Measurements from ENCODE around the gene USHBP1. TPM values are rescaled to one million over a fixed set of nuclear protein-coding genes. Genes with fewer than 3 reads are reported as not detected.
A peak's percentile ranks its signal among the peaks of the same experiment; 100 is the strongest.

USHBP1 gene
- total and polyA plus RNA-seq, 2 of the 13 experiments (the other 11 are each of a cell fraction or from before 2014, with no cell fraction given) = 0.15 to 1.5 TPM

DNA sequence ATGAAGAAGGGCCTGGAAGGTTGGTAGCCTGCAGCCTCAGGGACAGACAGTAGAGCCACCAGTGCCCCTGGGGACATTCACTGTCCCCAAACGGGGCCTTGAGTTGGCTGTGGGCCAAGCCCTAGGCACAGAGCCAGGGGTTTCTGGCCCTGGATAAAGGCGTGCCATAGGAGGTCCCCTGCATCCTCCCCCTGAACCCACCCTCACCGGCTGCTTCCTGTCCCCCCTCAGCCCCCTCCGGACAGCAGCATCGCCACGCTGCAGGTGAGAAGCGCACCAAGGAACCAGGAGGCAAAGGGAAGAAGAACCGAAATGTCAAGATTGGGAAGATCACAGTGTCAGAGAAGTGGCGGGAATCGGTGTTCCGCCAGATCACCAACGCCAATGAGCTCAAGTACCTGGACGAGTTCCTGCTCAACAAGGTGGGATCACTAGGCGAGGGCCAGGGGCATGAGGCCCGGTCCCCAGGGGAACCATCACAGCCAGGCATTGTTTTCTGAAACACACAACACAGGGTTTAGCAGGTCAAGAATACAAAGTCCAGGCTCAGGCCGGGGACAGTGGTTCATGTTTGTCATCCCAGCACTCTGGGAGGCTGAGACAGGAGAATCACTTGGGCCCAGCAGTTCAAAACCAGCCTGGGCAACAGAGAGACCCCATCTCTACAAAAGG is 64.0 kb downstream of the USHBP1 start (continued):
- TF ChIP-seq ZHX2 (IDR thresholded peaks at IDR 0.05; ENCODE audit: low read depth) (no peak), ZHX2 (CRISPR knock-in tag; IDR thresholded peaks at IDR 0.05; ENCODE audit: borderline replicate concordance) (no peak), RCOR2 (CRISPR knock-in tag; IDR thresholded peaks at IDR 0.05) (peak; percentile 78; the same call in 1 of the 2 replicates), KMT2A (CRISPR knock-in tag; IDR thresholded peaks at IDR 0.05) (no peak), MAFF (IDR thresholded peaks at IDR 0.05; ENCODE audit: low read depth, low read length) (no peak), ZBTB38 (CRISPR knock-in tag; IDR thresholded peaks at IDR 0.05) (peak; percentile 99), MYC (CRISPR knock-in tag; IDR thresholded peaks at IDR 0.05; ENCODE audit: borderline replicate concordance) (peak; percentile 72; the same call in 1 of the 2 replicates), GATAD2A (CRISPR knock-in tag; IDR thresholded peaks at IDR 0.05) (peak; percentile 70), ZNF101 (CRISPR knock-in tag; IDR thresholded peaks at IDR 0.05; ENCODE audit: borderline replicate concordance, low read depth) (no peak), ZMYM2 (CRISPR knock-in tag; IDR thresholded peaks at IDR 0.05) (peak; percentile 97), BRD4 (CRISPR knock-in tag; IDR thresholded peaks at IDR 0.05) (0 out of 2 replicates have a peak, but pooled peaks have one; percentile 59), TP53 (CRISPR knock-in tag; conservative IDR thresholded peaks at IDR 0.05) (no peak), ZBTB25 (CRISPR knock-in tag; IDR thresholded peaks at IDR 0.05) (no peak), ZFP36L2 (CRISPR knock-in tag; IDR thresholded peaks at IDR 0.05) (no peak), THRA (CRISPR knock-in tag; IDR thresholded peaks at IDR 0.05; ENCODE audit: borderline replicate concordance) (peak; percentile 75; the same call in 1 of the 2 replicates)
- TF ChIP-seq, protein P1, sequence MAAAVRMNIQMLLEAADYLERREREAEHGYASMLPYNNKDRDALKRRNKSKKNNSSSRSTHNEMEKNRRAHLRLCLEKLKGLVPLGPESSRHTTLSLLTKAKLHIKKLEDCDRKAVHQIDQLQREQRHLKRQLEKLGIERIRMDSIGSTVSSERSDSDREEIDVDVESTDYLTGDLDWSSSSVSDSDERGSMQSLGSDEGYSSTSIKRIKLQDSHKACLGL (CRISPR knock-in tag; IDR thresholded peaks at IDR 0.05) = no peak

All from HepG2 (cell line).